GM18858 (cell line): ENCODE measurements around the gene CHRFAM7A.
A peak's percentile ranks its signal among the peaks of the same experiment; 100 is the strongest.
"Not testable (repeated sequence)": the region's sequence is repeated elsewhere in the genome, so short reads cannot be mapped to it uniquely, and the experiment has no call there.

Source experiments
- ATAC-seq: cut with Tn5 transposase; IDR thresholded peaks from one replicate; pipeline ENCODE4 v1.9.1; 2021; ENCODE audit not compliant: unreplicated experiment

CHRFAM7A gene

DNA sequence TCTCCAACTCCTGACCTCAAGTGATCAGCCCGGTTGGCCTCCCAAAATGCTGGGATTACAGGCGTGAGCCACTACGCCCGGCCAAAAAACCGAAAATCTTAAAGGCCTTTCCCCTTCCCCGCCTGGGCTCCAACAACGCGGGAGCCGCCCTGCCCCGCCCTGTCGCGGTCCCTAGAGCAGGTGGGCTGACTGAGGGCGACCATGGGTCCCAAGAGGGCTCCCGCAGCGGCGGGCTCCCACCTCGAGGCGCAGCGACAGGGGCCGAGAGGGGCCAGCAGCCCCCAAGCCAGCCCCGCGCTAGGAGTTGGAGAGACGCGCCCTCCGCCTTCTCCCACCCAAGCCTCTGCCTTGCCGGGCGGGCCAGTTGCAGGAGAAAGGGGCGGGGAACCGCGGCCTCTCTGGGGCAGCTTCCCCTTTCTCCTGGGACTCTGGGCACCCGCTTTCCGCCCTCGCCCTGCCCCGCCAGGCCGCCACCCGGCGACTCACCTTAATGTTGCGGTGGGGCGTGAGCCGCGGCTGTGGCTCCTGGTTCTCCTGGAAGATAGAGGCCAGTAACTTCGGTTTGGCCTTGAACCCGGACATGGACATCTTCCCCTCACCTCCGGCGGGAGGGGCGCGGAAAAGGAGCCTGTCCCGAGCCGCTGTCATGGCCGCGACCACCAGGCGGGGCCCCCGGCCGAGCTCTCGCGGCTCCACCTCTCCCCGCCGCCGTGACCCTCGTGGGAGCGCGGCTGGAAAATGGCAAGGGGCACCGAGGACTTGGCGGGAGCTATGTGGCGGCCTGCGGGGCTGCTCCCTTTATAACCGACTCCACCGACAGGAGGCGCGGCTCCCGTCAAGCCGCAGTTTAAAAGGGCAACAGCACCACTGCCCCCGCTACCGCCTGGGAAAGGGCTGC is at the start of gene CHRFAM7A:
Gene CHRFAM7A, minus strand, starts transcription at position 775 of the 898 bp plus-strand sequence. CDS start 10,189 bp downstream, outside the sequence.
- ATAC-seq: not testable (repeated sequence)

DNA sequence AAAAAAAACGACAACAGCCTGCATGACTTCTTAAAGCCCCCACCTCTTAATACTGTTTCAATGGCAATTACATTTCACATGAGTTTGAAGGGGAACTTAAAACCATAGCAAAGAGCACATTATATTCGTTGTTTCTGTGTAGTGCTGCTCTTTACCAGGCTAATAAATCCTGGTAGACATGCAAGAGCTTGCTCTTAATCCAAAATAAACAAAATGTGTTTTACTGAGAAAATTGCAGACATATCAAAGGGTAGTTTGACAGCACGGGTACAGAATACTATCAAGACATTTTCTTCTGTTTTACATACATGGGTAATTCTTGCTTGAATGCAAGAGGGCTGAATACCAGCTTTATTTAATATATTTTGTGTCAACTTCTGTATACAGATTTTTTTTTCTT is 45.0 kb upstream of the CHRFAM7A start:
- ATAC-seq: not testable (repeated sequence)

DNA sequence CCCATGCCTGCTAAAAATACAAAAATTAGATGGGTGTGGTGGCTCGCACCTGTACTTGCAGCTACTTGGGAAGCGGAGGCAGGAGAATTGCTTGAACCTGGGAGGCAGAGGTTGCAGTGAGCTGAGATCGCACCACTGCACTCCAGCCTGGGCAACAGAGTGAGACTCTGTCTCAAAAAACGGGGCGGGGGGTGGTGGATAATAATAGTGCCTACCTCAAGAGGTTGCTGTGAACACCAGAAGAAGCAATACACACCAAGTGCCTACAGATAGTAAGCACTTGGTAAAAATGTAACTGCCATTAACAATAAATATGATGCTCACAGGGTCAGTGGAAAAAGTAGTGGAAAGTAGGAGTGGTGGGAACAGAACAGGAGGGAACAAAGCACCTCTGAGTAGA is 42.5 kb upstream of the CHRFAM7A start:
- ATAC-seq: not testable (repeated sequence)

DNA sequence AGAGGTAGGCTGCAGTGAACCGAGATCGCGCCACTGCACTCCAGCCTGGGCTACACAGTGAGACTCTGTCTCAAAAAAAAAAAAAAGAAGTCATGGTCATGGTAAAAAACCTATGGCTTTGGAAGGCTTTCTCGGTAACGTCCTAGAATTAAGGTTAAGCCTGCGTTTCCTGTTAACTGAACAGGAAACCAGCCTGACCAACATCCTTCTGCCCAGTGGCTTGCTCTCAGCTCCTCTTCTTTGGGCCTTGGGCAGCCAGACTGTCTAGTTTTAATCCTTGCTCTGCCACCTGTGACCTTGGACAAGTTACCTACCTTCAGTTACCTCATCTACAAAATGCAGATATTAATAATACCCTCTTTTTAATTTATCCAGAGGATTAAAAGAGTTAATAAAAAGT is 27.4 kb upstream of the CHRFAM7A start:
- ATAC-seq: not testable (repeated sequence)

DNA sequence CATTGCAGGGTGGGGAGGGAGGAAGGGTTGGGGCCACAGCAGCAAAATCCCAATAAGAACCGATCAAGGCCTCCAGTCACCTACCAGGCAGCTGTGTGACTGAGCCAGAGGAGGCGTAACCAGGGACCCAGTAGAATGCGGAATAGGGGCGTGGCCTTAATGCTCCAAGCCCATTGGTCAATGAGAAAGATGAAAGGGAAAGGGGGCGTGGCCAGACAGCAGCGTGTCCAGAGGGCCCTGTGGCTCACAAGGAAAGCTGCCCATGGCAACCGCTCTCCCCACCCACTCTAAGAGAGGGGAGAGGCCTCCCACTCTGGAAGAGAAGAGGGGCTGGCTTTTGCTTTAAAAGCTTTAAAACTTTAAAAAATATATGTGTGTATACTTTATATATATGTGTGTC is 20.8 kb upstream of the CHRFAM7A start, which contains the start of gene GOLGA8R:
Gene GOLGA8R, minus strand, starts transcription at position 101 of the 400 bp plus-strand sequence. Its CDS starts 98 bp downstream, at position 3.
- ATAC-seq: not testable (repeated sequence)

DNA sequence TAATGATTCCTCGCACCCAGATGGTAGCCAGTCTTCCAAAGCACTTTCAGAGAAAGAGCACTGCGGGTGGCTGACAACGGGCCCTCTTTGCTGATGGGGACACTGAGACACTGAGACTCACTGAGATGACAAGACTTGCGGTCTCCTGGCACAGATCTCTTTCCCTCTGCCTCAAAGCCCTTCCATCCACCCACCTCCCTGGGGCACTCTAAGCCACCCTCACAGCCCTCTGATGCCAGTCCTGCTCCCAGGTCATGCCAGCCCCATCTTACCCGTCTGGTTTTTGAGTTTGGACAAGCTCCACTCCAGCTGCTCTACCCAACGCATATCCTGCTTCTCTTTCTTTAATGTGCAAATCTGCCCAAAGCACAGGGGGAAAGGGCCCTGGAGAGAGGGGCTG is 14.3 kb upstream of the CHRFAM7A start:
- not testable (repeated sequence) for ATAC-seq

DNA sequence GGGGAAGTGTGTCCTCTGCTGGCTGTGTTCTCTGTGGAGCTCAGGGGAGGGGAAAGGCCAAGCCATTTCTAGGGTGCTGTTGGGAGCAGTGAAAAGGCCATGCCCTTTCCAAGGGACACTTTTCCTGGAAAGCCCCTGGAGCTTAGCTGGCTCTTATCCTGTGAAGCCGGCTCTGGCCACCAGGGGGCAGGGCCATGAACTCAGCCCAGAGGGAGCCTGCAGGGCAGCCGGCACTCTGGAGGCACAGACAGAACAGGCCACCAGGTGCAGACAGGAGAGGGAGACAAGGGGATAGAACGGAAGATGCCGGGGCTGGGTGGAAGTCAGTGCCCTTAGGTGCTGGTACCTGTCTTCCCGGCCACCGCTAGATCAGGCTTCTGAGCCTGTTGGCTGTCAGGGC is 5.6 kb upstream of the CHRFAM7A start:
- ATAC-seq: not testable (repeated sequence)

DNA sequence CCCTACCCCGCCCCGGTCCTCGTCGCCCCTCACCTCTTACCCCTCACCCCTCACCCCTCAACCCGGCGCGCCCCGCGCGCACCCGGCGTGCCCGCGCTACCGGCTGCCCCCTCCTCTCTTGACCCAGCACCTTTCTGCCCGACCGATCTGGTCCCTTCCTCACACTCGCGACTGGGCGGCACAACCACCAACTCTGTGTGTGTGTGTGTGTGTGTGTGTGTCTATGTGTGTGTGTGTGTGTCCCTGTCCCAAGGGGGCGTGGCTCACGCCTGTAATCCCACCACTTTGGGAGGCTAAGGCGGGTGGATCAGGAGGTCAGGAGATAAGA is 288 bp upstream of the CHRFAM7A start:
- not testable (repeated sequence) for ATAC-seq

DNA sequence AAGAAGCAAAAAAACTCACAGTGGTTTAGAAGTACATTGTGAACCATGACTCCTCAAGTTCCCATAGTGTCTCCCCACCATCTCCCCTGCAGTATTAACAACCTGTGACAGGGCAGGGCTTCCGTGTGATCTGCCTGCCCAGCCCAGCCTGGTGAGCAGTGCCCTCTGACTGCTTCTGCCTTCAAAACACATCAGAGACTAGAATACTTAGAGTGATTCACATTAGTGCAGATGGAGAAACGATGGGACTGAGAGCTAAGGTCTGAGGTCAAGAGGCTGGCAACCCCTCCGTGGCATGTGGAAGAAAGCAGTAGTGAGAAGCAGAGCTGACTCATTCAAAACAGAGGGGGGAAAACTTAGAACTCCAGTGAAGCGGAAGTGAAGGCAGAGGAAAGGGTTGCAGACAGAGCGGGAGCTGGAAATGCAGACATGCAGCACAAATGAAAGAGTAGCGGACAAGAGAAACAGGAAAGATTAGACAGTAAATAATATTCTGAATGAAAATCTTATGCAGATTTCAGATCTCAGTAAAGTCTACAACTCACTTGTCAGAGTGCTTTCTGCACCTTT is 6.9 kb downstream of the CHRFAM7A start:
- ATAC-seq: not testable (repeated sequence)

DNA sequence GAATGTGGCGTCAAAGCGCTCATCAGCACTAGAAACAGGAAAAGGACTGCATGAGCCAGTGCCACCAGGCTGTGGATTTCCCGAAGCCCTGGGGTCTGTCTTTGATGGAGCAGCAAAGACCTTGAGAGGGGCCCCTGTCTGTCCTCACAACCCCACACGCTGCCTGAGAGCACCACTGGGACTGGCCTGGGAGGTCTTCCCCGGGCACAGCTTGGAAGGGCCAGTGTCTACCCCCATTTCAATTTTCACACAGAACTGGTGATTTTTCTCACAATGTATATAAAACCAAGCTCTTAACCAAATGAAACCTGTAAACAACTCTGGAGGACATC is 16.3 kb downstream of the CHRFAM7A start:
- not testable (repeated sequence) for ATAC-seq

DNA sequence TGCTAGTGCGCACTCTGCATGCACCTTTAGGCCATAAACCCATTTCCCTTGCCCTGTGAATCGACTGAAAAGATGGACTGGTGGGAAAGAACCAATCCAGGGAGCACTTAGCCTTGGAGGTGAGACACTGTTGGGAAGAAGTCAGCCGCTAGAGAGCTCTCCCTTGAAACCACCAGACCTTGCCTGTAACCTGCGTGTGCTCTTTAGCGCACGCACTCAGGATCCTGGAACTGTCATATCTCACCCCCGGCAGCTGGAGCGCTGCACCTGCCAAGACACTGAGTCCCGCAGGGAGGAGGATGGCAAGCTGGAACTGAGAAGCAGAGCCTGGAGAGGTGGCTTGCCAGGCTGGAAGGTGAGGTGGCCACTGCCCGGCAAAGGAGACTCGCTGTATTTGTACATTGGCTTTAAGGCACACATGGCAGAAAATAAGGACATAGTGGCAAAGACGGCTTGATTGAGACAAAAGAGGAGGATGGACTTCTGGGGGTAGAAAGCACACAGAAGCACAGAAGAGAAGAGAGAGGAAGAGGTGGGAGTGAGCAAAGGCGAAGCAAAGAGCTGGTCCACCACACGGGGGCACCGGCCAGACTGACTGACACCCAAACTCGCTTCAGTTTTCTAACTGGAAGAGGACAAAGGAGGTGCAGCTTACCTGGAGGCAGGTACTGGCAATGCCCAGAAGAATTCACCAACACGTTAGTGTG is 16.8 kb downstream of the CHRFAM7A start:
- not testable (repeated sequence) for ATAC-seq

DNA sequence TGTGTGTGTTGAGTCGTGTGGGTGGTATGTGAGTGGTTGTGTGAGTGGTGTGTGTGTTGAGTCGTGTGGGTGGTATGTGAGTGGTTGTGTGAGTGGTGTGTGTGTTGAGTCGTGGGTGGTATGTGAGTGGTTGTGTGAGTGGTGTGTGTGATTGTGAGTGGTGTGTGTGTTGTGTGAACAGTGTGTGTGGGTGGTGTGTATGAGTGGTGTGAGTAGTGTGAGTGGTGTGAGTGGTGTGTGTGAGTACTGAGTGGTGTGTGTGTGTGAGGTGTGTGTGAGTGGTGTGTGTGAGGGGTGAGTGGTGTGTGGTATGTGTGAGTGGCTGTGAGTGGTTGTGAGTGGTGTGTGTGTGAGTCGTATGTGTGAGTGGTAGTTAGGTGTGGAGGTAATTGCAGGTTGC is 17.5 kb downstream of the CHRFAM7A start:
- ATAC-seq: not testable (repeated sequence)

DNA sequence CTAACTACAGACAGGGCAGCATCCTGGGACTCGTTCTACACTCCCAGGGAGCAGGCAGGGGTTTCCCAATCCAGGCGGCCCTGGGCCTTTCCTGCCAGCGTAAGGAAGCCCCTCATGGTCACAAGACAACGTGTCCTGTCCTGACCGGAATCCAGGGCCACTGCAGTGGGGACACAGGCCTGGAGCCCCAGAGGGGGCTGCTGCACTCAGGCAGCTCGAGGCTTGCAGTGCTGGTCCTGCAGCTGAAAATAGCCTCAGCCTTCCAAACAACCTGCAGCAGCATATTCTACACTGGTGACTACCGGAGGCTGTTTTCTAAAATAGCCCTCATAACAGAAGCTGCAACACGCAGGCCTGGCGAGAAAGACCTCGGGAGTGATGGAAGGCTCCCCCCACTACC is 18.5 kb downstream of the CHRFAM7A start:
- not testable (repeated sequence) for ATAC-seq

DNA sequence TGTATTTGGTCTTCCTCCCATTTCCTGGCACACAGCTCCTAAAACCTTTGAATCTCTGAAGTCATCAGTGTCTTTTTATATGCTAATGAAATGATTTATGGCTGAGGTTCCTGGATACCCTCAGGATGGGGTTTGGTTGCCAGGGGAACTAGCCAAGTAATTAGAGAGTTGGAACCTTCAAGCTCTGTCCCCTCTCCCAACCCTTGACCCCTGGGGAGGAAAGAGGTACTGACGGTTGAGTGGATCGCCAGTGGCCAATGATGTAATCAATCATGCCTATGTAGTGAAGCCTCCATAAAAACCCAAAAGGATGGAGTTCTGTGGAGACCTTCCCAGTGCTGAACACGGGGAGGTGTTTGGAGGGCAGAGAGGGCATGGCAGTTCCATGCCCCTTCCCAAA is 25.1 kb downstream of the CHRFAM7A start:
- not testable (repeated sequence) for ATAC-seq

DNA sequence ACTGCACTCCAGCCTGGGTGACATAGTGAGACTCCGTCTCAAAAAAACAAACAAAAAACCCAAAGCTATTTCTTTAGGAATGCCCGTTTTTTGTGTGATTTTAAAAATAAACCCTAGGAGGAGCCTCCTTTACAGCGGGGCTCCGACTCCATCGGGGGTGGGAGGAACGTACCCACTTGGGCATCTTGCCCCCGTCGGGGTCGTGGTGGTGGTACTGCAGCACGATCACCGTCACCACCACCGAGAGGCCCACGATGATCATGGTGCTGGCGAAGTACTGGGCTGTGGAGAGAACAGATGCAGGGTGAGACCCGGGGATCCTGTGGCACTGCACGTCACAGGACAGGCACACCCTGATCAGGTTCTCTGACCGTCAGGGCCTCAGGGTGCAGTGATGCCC is 26.1 kb downstream of the CHRFAM7A start:
- ATAC-seq: not testable (repeated sequence)

DNA sequence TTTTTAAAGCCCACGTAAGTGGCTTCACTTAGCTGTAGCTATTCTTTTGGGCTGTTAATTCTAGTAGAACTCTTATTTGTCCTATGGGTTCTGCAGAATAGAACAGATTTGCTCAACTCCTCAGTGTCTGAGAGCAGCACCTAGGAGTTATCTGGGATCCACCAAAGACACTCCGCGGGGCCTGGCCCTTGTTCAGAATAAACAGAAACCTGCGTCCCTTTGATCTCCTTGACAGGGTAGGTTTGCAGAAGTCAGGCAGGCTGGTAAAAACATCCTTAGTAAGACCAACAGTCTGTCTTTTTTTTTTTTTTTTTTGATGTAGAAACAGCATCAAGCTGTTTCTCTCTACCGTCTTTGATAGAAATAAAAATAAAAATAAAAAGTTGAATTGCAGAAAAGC is 31.9 kb downstream of the CHRFAM7A start:
- not testable (repeated sequence) for ATAC-seq

DNA sequence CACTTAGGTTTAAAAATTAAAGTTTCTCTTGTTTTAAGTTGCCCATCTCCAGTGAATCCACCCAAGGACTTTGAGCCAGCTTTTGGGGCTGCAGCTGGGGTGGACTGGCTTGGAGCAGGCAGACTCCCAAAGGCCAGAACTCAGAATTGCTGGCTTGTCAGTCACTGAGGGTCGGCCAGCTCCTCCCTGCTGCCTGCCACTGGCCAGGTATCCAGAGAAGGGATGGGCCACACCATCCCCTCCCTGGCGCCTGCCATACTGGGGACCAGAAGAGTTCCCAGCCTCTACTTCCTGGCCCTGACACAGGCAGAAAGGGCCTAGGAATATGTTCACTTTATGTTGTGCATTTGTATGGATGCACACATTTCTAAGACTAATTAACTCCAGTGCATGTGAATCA is 32.4 kb downstream of the CHRFAM7A start:
- not testable (repeated sequence) for ATAC-seq

DNA sequence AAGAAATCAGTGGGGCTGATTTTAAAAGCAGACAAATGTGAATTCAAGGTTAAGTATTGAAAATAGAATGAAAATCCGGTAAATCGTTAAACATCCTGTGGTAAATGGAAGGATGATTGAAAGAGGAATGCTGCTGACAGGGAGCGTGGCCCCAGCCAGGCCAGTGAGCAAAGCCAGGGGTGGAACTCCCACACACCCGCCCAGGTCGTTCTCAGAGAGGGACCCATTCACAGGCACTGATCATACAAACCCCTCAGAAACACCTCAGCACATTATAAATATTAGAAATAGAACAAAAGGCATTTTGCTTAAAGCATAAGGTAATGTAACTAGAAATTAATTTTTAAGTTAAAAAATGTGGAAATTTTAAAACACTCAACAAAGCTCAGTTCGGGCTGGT is 38.3 kb downstream of the CHRFAM7A start:
- not testable (repeated sequence) for ATAC-seq

DNA sequence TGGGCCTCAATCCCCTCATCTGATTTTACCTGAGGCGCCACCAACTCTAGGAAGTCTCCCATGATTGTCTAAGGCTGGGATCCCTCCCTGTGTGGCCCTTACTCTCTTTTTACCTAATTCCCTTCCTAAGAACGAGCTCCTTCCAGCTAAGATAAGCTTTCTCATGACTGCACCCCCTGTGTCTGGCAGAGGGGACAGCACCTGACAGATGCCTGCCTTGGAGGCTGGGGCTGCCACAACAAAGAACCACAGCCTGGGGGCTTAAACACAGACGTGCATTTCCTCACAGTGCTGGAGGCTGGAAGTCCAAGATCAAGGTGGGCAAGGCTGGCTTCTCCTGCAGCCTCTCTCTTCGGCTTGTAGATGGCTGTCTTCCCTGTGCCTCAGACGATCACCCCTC is 43.5 kb downstream of the CHRFAM7A start:
- not testable (repeated sequence) for ATAC-seq

DNA sequence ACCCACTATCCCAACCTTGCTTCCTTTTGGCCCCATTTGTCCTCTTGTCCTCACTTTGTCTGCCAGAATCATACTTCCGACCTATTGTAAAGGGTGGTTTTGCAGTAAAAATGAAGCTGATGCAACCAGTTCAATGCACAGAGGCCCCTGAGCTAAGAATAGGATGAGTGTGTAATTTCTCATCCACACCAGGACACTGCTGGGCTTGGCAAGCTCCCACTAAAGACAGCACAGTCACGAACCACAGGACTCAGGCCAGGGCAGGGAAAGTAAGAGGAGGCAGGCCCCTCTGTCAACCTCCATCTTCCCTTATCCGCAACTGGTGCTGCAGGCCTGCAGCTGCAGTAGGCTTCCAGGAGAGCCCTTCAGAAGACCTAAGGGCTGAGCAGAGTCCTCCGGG is 56.8 kb downstream of the CHRFAM7A start:
- ATAC-seq: not testable (repeated sequence)

DNA sequence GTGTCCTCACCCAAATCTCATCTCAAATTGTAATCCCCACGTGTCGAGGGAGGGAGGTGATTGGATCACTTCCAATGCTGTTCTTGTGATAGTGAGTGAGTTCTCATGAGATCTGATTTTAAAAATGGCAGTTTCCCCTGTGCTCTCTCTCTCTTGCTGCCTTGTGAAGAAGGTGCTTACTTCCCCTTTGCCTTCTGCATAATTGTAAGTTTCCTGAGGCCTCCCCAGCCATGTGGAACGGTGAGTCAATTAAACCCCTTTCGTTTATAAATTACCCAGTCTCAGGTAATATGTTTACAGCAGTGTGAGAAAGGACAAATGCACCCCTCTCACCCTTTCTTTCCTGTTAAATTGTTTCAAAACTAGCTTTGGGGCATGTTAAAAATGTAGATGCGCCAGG is 59.2 kb downstream of the CHRFAM7A start:
- ATAC-seq: peak; percentile 79

DNA sequence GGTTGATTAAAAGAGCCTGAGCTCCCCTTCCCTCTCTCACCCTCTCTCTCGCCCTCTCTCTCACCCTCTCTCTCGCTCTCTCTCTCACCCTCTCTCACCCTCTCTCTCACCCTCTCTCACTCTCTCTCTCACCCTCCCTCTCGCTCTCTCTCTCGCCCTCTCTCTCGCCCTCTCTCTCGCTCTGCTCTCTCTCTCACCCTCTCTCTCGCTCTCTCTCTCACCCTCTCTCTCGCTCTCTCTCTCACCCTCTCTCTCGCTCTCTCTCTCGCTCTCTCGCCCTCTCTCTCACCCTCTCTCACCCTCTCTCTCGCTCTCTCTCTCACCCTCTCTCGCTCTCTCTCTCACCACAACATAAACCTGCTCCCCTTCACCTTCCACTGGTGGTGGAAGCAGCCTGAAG is 67.2 kb downstream of the CHRFAM7A start:
- not testable (repeated sequence) for ATAC-seq
